Large intestine (tissue), 12 donors: ENCODE results near the gene IQSEC1. TPM values are rescaled to one million over a fixed set of nuclear protein-coding genes. Genes with fewer than 3 reads are reported as not detected.

Experiments used
- DNase-seq, 2 donors: peaks; one replicate each; pipeline versions ENCODE4 v3.0.0 to v3.0.0-alpha.2; 2013
- H3K27ac ChIP-seq: one replicate; pipeline ENCODE4 v1.5.1; 2013; ENCODE audit warnings: low read length
- H3K27me3 ChIP-seq: 2 replicates; pipeline ENCODE4 v1.6.1; 2013; ENCODE audit warnings: low read length; ENCODE audit not compliant: control insufficient read depth, insufficient read depth
- H3K36me3 ChIP-seq: 2 replicates; pipeline ENCODE4 v1.6.1; 2013; ENCODE audit warnings: low read length; ENCODE audit not compliant: control insufficient read depth, insufficient read depth
- H3K4me1 ChIP-seq: one replicate; pipeline ENCODE4 v1.6.1; 2013; ENCODE audit warnings: low read length; ENCODE audit not compliant: control insufficient read depth, insufficient read depth
- H3K4me3 ChIP-seq: one replicate; pipeline ENCODE4 v1.5.1; 2013; ENCODE audit warnings: low read length
- H3K9me3 ChIP-seq: one replicate; pipeline ENCODE4 v1.6.1; 2013; ENCODE audit warnings: mild to moderate bottlenecking, low read depth, low read length, moderate library complexity; ENCODE audit not compliant: control insufficient read depth
- WGBS: methylation state at CpG from one replicate; pipeline ENCODE4 v1.1.5; 2013; ENCODE audit warnings: low lambda C conversion rate; ENCODE audit not compliant: insufficient coverage; 5-methylcytosine and 5-hydroxymethylcytosine counted together
- long read RNA-seq, 11 donors: transcript quantifications; one replicate each; lab custom pipeline, GENCODE V29; 2026
- polyA plus RNA-seq: library from polyadenylated mRNA; unstranded; fragments of 120-200 nt; gene quantifications from one replicate; pipeline ENCODE4 v1.2.1, GENCODE V29; 2013

The IQSEC1 gene
- 24.3 TPM for polyA plus RNA-seq
- long read RNA-seq, donor 1, result 0 reads
- long read RNA-seq, donor 2, result 0 reads
- long read RNA-seq, donor 3, result 0 reads
- long read RNA-seq, donor 4, result 0 reads
- long read RNA-seq, donor 5, result 0 reads
- long read RNA-seq, donor 6, result 0 reads
- long read RNA-seq, donor 7, result 0 reads
- long read RNA-seq, donor 8, full-length matches to known transcripts, result 1 of 14 reads
- long read RNA-seq, donor 8, partial matches to known transcripts, result 13 of 14 reads
- long read RNA-seq, donor 8, other reads (novel, unspliced or antisense), result 0 of 14 reads
- long read RNA-seq, donor 9, partial matches to known transcripts, result 11 of 11 reads
- long read RNA-seq, donor 9, other reads (novel, unspliced or antisense), result 0 of 11 reads
- long read RNA-seq, donor 10, partial matches to known transcripts, result 8 of 8 reads
- long read RNA-seq, donor 10, other reads (novel, unspliced or antisense), result 0 of 8 reads
- long read RNA-seq, donor 11, result 0 reads

DNA sequence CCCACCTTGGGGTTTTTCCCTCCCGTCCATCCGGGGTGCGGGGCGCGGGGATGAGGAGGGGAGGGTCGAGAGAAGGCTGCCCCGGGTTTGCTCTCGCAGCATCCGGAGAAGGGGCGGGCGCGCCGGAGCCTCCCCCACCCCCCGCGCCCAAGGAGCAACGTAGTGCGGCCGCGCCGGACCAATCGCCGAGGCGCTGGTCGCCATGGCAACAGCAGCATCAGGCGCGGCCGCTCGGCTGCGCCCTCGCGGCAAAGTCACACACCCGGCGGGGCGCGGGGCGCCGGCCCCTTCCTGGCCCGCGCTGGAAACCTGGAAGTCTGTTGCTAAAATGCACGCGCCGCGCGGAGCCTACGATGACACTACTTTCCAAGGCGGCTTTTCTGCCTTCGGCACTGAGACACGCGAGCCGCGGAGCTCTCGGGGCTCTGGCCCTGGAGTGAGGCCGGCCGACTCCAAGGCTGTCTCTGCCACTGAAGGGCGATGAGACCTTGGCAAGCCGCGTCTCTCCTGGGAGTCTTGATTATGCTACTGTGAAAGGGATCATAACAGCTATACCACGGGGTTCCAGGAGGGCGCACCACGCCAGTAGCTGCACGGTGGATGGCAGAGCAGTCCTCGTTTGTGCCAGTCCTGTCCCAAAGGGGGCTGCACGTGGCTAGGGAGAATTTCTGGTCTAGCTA is at the start of gene IQSEC1:
Gene IQSEC1, minus strand, starts transcription at position 104 of the 680 bp plus-strand sequence. CDS start 415 bp downstream, outside the sequence.
- no peaks in the 10 kb centered on the region for H3K36me3 ChIP-seq
- no peak within 1 kb of the TSS for H3K27ac ChIP-seq
- H3K4me1 ChIP-seq, result no peaks in the 10 kb centered on the region
- no peak within 1 kb of the TSS for H3K4me3 ChIP-seq
- no CpG with 5 or more reads among the region's 63 CpGs for WGBS
- peak; percentile 37 to 52 for DNase-seq
- peaks cover 60% of the 10 kb centered on the region for H3K27me3 ChIP-seq
- H3K9me3 ChIP-seq, result peaks cover 4% of the 10 kb centered on the region

DNA sequence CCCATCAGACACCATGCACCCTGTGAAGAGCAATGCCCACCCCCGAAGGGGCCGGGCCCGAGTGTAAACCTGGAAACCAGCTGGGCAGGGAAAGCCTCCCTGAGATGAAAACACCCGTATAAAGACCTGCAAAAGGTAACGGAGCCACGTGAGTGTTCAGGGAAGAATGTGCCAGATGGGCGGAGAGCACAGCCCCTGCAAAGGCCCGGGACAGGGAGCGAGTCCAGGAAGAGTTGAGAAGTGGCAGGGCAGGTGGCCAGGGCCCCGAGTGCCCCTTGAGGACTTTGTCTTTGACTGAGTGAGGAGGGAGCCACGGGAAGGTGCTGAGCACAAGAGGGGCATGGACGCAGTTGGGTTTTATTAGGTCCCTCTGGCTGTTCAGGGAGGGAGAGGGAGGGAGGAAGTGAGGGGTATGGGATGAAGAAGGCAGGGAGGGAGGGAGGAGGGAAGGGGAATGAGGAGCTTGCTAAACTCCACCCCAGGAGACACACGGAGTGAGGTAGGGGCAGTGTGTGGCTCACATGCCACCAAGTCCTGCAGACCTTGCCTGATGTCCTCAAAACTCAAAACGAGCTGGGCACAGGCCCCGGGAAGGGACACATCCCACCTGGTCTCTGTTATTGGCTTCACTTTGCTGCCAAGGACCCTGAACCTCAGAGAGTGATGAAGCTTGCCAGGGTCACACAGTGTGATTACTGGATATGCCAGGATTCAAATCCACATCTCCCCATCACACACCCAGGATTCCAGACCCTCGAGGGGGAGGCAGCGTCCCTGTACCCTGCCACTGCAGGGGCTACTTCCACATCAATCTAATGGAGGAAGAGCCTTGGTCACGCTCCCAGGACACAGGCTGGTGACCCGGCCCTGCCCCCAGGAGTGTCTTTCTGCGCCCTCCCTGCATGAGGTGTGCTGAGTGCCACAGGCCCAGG is 49.1 kb upstream of the IQSEC1 start:
- no peak overlapping the region for H3K27ac ChIP-seq
- peaks cover 9% of the 10 kb centered on the region for H3K27me3 ChIP-seq
- no peaks in the 10 kb centered on the region for H3K9me3 ChIP-seq
- no peak overlapping the region for H3K4me3 ChIP-seq
- H3K4me1 ChIP-seq, result no peaks in the 10 kb centered on the region
- WGBS, result no CpG with 5 or more reads among the region's 20 CpGs
- no peak for DNase-seq
- no peaks in the 10 kb centered on the region for H3K36me3 ChIP-seq

DNA sequence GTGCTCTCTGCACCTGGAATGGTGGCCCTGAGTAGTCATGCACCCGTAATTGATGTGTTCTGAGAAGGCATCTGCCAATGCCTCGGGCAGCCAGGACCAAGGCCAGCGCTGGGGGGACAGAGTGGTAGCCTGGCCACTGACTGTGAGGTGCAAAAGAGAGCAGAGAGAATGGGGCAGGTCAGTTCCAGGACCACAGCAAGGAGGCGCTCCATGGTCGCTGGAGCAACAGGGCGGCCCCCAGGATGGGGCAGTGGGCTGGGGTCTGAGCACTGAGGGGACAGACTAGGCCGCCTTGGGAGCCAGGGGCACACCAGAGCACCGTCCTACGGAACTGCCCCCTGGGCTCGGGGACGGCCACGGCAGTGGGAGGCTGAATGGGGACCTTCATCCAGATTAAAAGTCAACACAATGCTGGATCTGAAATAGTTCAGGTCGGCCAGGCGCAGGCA is 48.3 kb upstream of the IQSEC1 start:
- WGBS, result no CpG with 5 or more reads among the region's 14 CpGs
- H3K9me3 ChIP-seq, result no peaks in the 10 kb centered on the region
- DNase-seq, result no peak
- peaks cover 9% of the 10 kb centered on the region for H3K27me3 ChIP-seq
- H3K4me1 ChIP-seq, result no peaks in the 10 kb centered on the region
- H3K36me3 ChIP-seq, result no peaks in the 10 kb centered on the region
- H3K4me3 ChIP-seq, result no peak overlapping the region
- H3K27ac ChIP-seq, result no peak overlapping the region

DNA sequence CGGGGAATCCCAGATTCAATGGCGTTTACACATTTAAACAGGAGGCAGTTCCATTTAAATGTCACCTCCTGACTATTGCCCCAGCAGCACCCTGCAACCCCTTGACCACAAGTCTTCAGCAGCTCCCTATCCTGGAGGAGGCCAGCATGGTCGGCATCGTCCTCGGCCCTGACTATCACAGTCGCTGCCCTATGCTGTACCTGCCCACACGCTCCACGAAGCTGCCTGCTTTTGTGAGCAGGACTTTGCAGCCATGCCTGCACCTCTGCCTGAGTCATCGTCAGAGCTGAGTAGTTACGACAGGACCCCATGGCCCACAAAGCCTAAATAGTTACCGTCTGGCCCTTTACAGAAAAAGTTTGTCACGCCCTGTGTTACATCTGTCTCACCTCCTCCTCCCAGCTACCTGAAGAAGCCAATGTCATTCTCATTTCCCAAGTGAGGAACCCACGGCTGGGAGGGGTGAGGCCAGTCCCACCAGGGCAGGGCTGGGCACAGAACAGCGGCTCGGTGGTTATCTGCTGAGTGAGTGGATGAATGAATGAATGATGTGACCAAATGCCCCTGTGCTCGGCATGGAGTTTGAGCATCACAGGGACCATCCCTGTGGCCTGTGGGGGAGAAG is 47.8 kb upstream of the IQSEC1 start:
- Histone ChIP-seq H3K27ac (no peak overlapping the region), H3K9me3 (peaks cover under 1% of the 10 kb centered on the region), H3K4me3 (no peak overlapping the region), H3K4me1 (no peaks in the 10 kb centered on the region), H3K36me3 (no peaks in the 10 kb centered on the region), H3K27me3 (peaks cover 9% of the 10 kb centered on the region)
- no CpG with 5 or more reads among the region's 16 CpGs for WGBS
- no peak for DNase-seq

DNA sequence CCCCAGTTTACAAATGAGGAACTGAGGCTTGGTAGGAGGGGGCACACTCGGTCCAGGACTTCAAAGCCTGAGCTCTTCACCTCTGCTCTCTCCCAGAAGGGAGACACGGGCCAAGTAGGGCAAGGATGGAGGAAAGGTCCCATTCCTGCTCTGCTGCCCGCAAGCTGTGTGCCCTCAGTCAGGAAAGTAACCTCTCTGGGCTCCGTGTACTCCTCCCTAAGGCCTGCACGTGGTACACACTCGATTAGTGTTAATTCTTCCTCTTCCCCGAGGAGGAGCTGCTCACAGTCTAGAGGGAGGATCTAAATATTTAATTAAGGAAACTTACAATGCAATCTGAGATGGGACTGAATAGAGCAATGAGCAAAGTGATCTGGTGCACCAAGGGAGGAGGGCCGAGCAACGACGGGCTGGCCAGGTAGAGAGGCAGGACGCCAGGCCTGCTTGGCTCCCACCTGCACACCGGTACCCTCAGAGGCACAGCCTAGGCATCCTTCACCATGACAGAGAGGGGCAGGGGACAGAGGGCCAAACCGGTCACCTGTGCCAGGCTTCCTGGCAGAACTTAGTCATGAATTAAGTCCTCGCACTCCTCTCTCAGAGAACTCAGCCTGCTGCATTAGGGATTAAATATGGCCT is 47.2 kb upstream of the IQSEC1 start:
- Histone ChIP-seq H3K27me3 (peaks cover 9% of the 10 kb centered on the region), H3K9me3 (peaks cover 2% of the 10 kb centered on the region), H3K36me3 (no peaks in the 10 kb centered on the region), H3K4me3 (no peak overlapping the region), H3K27ac (no peak overlapping the region), H3K4me1 (no peaks in the 10 kb centered on the region)
- no peak for DNase-seq
- no CpG with 5 or more reads among the region's 14 CpGs for WGBS

DNA sequence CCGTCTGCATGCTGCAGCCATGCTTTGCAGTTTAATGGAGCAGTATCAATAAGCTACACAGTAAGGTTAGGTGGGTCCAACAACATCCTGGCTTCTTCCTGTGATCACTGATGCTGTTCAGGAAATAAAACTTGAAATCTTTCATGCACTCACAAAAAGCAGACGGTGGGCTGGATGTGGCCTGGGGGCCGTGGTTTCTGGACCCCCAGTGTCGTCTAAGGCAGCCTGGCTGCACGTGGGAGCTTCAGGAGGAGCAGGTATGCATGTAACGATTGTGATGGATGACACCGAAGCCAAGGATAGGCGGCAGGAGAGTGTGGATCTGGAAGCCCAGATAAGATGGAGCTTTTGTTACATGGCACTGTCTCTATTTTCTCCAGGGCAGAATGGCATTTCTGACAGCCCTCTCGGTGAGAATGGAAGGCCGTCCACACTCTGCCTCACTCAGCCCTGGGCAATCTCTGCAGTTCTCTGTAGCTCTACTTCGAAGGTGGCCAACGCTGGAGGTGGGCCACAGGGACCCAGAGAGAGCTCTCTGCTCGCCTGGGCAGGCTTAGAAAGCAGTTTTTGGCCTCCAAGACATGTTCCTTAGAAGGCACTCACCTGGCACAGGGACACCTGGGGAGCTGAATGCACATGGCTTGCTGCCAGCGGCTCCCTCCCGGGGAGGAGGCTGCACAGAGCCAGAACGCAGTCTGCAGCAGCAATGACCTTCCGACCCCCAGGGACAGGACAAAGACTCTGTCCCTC is 46.4 kb upstream of the IQSEC1 start:
- H3K4me3 ChIP-seq, result no peak overlapping the region
- no peak overlapping the region for H3K27ac ChIP-seq
- WGBS, result no CpG with 5 or more reads among the region's 17 CpGs
- DNase-seq, result no peak
- H3K9me3 ChIP-seq, result peaks cover 2% of the 10 kb centered on the region
- H3K36me3 ChIP-seq, result no peaks in the 10 kb centered on the region
- peaks cover 9% of the 10 kb centered on the region for H3K27me3 ChIP-seq
- H3K4me1 ChIP-seq, result no peaks in the 10 kb centered on the region

DNA sequence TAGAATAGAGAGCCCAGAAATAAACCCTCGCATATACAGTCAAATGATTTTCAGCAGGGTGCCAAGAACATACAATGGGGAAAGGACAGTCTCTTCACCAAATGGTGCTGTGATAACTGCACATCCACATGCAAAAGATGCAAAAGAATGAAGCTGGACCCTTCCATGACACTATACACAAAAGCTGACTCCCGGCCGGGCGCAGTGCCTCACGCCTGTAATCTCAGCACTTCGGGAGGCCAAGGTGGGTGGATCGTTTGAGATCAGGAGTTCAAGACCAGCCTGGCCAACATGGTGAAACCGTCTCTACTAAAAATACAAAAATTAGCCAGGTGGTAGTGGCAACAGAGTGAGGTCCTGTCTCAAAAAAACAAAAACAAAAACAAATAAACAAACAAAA is 43.2 kb upstream of the IQSEC1 start:
- no peaks in the 10 kb centered on the region for H3K36me3 ChIP-seq
- peaks cover 13% of the 10 kb centered on the region for H3K27me3 ChIP-seq
- H3K4me1 ChIP-seq, result no peaks in the 10 kb centered on the region
- peaks cover 2% of the 10 kb centered on the region for H3K9me3 ChIP-seq
- WGBS, result 100% methylated on average over 2 of the region's 8 CpGs
- H3K27ac ChIP-seq, result no peak overlapping the region
- H3K4me3 ChIP-seq, result no peak overlapping the region
- no peak for DNase-seq

DNA sequence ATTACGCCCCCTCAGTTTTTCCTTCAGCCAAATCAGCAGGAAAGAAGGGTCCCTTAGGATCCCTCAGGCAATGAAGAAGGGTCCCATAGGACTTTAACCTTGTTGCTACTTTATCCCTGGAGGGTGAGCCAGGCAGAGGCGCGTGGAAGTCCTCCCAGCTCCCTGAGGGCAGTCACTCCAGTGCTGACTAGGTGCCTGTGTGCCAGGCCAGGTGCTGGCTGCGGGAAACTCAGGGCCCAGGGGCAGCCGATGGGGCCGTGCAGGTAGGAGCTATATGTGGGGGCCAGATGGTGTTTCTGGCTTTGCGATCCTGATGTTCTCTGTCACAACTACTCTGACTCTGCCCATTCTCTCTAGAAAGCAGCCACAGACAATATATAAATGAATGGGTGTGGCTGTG is 42.8 kb upstream of the IQSEC1 start:
- WGBS, result no CpG with 5 or more reads among the region's 7 CpGs
- no peaks in the 10 kb centered on the region for H3K36me3 ChIP-seq
- H3K4me3 ChIP-seq, result no peak overlapping the region
- peaks cover 16% of the 10 kb centered on the region for H3K27me3 ChIP-seq
- H3K27ac ChIP-seq, result no peak overlapping the region
- H3K4me1 ChIP-seq, result no peaks in the 10 kb centered on the region
- no peak for DNase-seq
- peaks cover 2% of the 10 kb centered on the region for H3K9me3 ChIP-seq

DNA sequence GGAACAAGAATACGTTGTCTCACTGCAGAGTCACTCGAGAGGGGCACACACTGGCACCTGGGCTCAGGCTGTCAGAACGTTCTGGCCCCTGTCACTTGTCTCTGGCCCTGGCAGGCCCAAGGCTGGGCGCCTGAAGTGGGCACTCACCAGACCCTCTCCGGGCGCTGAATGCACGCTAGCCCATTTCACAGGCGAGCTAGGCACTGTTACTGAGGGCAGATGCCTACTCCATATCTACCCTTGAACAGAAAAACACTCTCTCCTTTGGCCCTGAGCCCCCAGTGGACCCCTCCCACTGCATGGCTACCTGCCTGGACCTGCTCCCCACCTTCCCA is 42.3 kb upstream of the IQSEC1 start:
- Histone ChIP-seq H3K27ac (no peak overlapping the region), H3K4me3 (no peak overlapping the region), H3K4me1 (no peaks in the 10 kb centered on the region), H3K36me3 (no peaks in the 10 kb centered on the region), H3K27me3 (peaks cover 17% of the 10 kb centered on the region), H3K9me3 (peaks cover 2% of the 10 kb centered on the region)
- no peak for DNase-seq
- WGBS, result no CpG with 5 or more reads among the region's 8 CpGs
